Measurements from ENCODE around the gene MYEF2. TPM values are rescaled to one million over a fixed set of nuclear protein-coding genes. Genes with fewer than 3 reads are reported as not detected.

The MYEF2 gene
- total and polyA plus RNA-seq, 2 of the 8 experiments (the other 6 are each of a cell fraction or from before 2014, with no cell fraction given), result 18.9 to 79.2 TPM

GRCh38 chr15:48143856-48144255, 34.2 kb downstream of the MYEF2 start:
- Histone ChIP-seq H3K23me2 (ENCODE audit: low read depth, low read length) (no peaks in the 10 kb centered on the region), H2BK120ac (replicated peaks; ENCODE audit: low read depth, low read length) (no peak overlapping the region), H2AK5ac (ENCODE audit: low read depth, low read length) (no peak overlapping the region), H3K36me3 (ENCODE audit: control insufficient read depth in 2 of 4, insufficient read depth in 4 of 4, low read length in 3 of 4) (peaks cover 0 to 50% (median 17%) of the 10 kb centered on the region in 4 experiments; a peak in 5 of 8 replicates), H3K27me3 (replicated peaks in 1 of 4; ENCODE audit: control insufficient read depth in 3 of 4, extremely low read depth in 1 of 4, insufficient read depth in 3 of 4, low read length in 3 of 4) (no peaks in the 10 kb centered on the region), H4K20me1 (replicated peaks in 1 of 2; ENCODE audit: control insufficient read depth in 1 of 2, insufficient read depth in 2 of 2, low read length in 2 of 2) (no peaks in the 10 kb centered on the region), H2BK12ac (ENCODE audit: low read depth, low read length) (no peak overlapping the region), H3K14ac (ENCODE audit: insufficient read length) (no peak overlapping the region), H3K4me2 (ENCODE audit: insufficient read depth in 1 of 2, low read depth in 2 of 2, low read length in 2 of 2) (no peak overlapping the region), H3K56ac (replicated peaks; ENCODE audit: insufficient read length, low read depth, low read length) (no peak overlapping the region), H3K79me2 (ENCODE audit: control insufficient read depth in 1 of 2, insufficient read depth in 2 of 2, low read length in 2 of 2) (no peaks in the 10 kb centered on the region), H3K9me3 (ENCODE audit: insufficient read depth in 2 of 2, low read depth in 1 of 2, low read length in 1 of 2) (no peaks in the 10 kb centered on the region), H3K27ac (ENCODE audit: low read depth, low read length) (no peak overlapping the region), H2BK5ac (ENCODE audit: low read depth, low read length) (no peak overlapping the region), H3K9ac (replicated peaks in 1 of 4; ENCODE audit: extremely low read depth in 1 of 4, low read depth in 3 of 4, low read length in 3 of 4) (no peak overlapping the region), H2BK20ac (ENCODE audit: low read length) (no peak overlapping the region), H3K79me1 (ENCODE audit: low read depth, low read length) (no peaks in the 10 kb centered on the region), H4K8ac (ENCODE audit: extremely low read depth, insufficient read depth, low read length) (no peak overlapping the region), H4K91ac (replicated peaks; ENCODE audit: insufficient read length, low read length) (no peak overlapping the region), H2BK15ac (ENCODE audit: low read length) (no peak overlapping the region), H2AFZ (ENCODE audit: low read length) (no peak overlapping the region), H3K23ac (ENCODE audit: insufficient read length) (no peak overlapping the region), H3K4me1 (replicated peaks in 1 of 4; ENCODE audit: control insufficient read depth in 3 of 4, insufficient read depth in 4 of 4, low read length in 3 of 4) (no peaks in the 10 kb centered on the region), H4K5ac (ENCODE audit: insufficient read length, low read depth, low read length) (no peak overlapping the region), H3K4me3 (ENCODE audit: extremely low read depth in 1 of 4, insufficient read depth in 2 of 4, low read depth in 3 of 4, low read length in 4 of 4) (no peak overlapping the region), H3K4ac (replicated peaks; ENCODE audit: insufficient read length, low read depth, low read length) (no peak overlapping the region), H3K18ac (ENCODE audit: extremely low read depth, low read length) (no peak overlapping the region)
- POLR2A ChIA-PET (ENCODE audit: partially characterized antibody), result no interaction called here
- WGBS, 2 experiments (ENCODE audit: extremely low coverage in 1 of 2, insufficient coverage in 1 of 2, insufficient read length in 1 of 2, insufficient replicate concordance in 2 of 2, low coverage in 1 of 2, low lambda C conversion rate in 2 of 2, missing lambda C conversion rate in 1 of 2), result 95% methylated on average over 1 of the region's 1 CpG; no CpG with 5 or more reads in 1 of the 2 experiments
- TF ChIP-seq BCL11A (IDR thresholded peaks at IDR 0.05; ENCODE audit: low read depth in 2 of 2, low read length in 2 of 2), result no peak
- no peak for TF ChIP-seq NANOG (IDR thresholded peaks at IDR 0.05; ENCODE audit: insufficient read depth, low read depth, low read length, poor library complexity, severe bottlenecking)
- TF ChIP-seq TAF1 (IDR thresholded peaks at IDR 0.05; ENCODE audit: low read depth, low read length), result no peak
- no peak for TF ChIP-seq SRF (IDR thresholded peaks at IDR 0.05; ENCODE audit: low read depth, low read length)
- TF ChIP-seq TAF7 (optimal IDR thresholded peaks at IDR 0.05; ENCODE audit: borderline replicate concordance, low read depth, low read length), result no peak
- CTCF ChIA-PET (ENCODE audit: partially characterized antibody), result no interaction called here
- FAIRE-seq (no peak), DNase-seq (ENCODE audit: low read depth in 1 of 2, low spot score in 2 of 2) (no peak)
